Rectal smooth muscle tissue (tissue), 1 donor: ENCODE results near the gene SLC2A8.
A peak's percentile ranks its signal among the peaks of the same experiment; 100 is the strongest.

Experiments used
- H3K27ac ChIP-seq: one replicate; pipeline ENCODE4 v1.7.0; 2013; ENCODE audit warnings: low read depth, low read length, inconsistent platforms
- H3K27me3 ChIP-seq: one replicate; pipeline ENCODE4 v1.7.0; 2013; ENCODE audit warnings: low read length; ENCODE audit not compliant: control insufficient read depth, insufficient read depth
- H3K36me3 ChIP-seq: one replicate; pipeline ENCODE4 v1.7.0; 2013; ENCODE audit warnings: low read length; ENCODE audit not compliant: control insufficient read depth, insufficient read depth
- H3K4me1 ChIP-seq: one replicate; pipeline ENCODE4 v1.7.0; 2013; ENCODE audit warnings: low read length; ENCODE audit not compliant: control insufficient read depth, insufficient read depth
- H3K4me3 ChIP-seq: one replicate; pipeline ENCODE4 v1.7.0; 2013; ENCODE audit warnings: low read length
- H3K9ac ChIP-seq: one replicate; pipeline ENCODE4 v1.7.0; 2013; ENCODE audit warnings: low read length

SLC2A8 gene

DNA sequence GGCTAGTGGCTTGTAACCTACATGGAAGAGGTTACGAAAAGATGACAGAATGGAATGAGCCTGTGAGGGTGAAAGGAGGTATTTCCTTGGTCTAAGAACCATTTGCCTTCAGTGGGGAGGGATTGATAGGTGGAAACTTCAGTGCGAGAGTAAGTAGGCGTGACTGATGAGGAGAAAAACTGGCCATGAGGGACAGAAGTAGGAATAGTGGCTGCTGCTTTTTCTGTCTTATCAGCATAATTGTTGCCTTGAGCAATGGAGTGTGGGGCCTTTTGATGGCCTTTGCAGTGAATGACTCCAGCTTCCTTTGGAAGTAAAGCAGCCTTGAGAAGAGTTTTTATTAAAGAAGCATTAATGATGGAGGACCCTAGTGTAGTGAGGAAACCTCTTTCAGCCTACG lies 18.2 kb downstream of the SLC2A8 start:
- Histone ChIP-seq H3K36me3 (peaks cover 3% of the 10 kb centered on the region), H3K4me1 (peaks cover 27% of the 10 kb centered on the region), H3K4me3 (no peak overlapping the region), H3K27ac (peak overlapping the region; percentile 90), H3K27me3 (no peaks in the 10 kb centered on the region), H3K9ac (no peak overlapping the region)

DNA sequence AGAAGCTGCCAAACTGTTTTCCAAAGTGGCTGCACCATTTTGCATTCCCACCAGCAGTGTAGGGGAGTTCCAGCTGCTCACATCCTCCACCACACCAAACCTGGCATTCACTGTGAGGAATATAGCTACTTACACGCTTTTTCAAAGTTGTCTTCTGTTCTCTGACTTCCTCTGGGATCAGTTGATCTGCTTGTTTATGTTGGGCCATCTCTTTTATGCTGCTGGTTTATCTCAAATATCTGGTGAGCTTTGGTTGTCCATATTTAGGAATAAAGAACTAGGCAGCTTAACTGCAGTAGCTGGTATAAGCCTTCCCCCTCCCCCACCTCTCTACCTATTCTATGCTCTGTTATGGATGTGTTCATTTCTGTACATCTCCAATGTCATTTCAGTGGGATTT lies 18.7 kb downstream of the SLC2A8 start:
- Histone ChIP-seq H3K9ac (no peak overlapping the region), H3K27me3 (no peaks in the 10 kb centered on the region), H3K36me3 (peaks cover 3% of the 10 kb centered on the region), H3K4me1 (peaks cover 27% of the 10 kb centered on the region), H3K4me3 (no peak overlapping the region), H3K27ac (peak overlapping the region; percentile 90)

DNA sequence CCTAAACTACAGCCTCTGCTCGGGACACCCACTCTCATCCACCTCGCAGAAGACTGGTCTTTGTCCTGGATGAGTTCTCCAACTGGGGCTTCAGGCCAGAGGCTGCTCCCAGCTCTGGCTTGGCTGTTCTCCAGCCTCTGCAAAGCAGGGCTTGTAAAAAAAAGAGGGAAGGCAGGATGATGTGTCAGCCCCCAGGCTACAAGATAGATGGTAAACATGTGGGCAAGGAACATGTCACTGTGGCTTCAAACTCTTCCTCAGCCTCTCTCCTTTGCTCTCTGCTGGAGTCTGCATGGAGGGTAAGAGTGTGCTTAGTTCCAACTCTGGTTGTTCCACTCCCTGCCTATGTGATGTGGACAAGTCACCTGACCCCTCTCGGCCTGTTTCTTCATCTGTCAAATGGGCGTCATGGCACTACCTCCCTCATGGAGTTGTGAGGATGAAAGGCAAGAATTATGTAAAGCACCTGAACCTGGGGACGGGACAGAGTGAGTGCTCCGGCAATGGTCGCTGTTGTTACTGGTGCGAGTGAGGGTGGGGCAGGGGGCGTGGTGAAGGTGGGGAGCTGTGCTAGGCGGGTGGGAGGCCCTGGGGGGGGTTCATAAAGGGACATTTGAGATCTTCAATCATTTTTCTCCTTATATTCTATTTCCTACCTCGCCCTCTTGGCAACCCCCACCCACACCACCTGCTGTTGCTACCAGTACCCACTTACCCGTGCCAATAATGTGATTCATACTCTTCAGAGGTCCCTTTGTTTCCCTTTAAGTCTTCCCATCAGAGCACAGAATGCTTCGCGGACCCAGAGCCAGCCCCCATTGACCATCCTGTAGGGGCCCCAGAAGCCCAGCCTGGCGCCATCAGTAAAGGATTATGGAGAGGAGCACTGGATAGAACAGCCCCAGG lies 20.4 kb downstream of the SLC2A8 start:
- Histone ChIP-seq H3K9ac (no peak overlapping the region), H3K36me3 (peaks cover 3% of the 10 kb centered on the region), H3K27ac (peak overlapping the region; percentile 90), H3K4me3 (no peak overlapping the region), H3K27me3 (no peaks in the 10 kb centered on the region), H3K4me1 (peaks cover 30% of the 10 kb centered on the region)

GRCh38 chr9:127418037-127418471 lies 21.1 kb downstream of the SLC2A8 start:
- Histone ChIP-seq H3K27ac (peak overlapping the region; percentile 90), H3K9ac (no peak overlapping the region)

GRCh38 chr9:127419348-127419747 lies 22.4 kb downstream of the SLC2A8 start:
- H3K27ac ChIP-seq = peak overlapping the region; percentile 27
- H3K4me3 ChIP-seq = no peak overlapping the region
- peaks cover 3% of the 10 kb centered on the region for H3K36me3 ChIP-seq
- peaks cover 40% of the 10 kb centered on the region for H3K4me1 ChIP-seq
- no peaks in the 10 kb centered on the region for H3K27me3 ChIP-seq
- H3K9ac ChIP-seq = no peak overlapping the region

More at GRCh38 chr9:127418037-127418471, 21.1 kb downstream of the SLC2A8 start:
- H3K4me3 ChIP-seq = no peak overlapping the region
- H3K36me3 ChIP-seq = peaks cover 3% of the 10 kb centered on the region
- no peaks in the 10 kb centered on the region for H3K27me3 ChIP-seq
- H3K4me1 ChIP-seq = peaks cover 37% of the 10 kb centered on the region

DNA sequence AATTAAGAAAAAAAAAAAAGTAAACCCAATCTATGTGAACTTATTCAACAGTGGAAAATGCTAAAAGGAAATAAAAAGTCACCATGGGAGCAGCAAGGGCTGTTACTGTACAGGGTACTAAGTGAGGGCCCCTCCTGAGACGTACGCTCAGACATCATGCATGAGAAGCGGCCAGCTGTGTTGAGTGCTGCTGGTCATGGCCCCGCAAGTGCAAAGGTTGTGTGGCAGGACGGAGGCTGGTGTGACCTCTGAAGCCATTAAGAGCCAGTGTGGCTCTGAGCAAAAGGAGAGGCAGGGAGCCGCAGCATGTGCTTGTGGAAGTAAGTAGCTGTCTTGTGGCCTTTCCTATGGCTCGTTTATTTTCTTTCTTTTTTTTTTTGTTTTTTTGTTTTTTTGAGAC lies 24.1 kb downstream of the SLC2A8 start:
- Histone ChIP-seq H3K27ac (no peak overlapping the region), H3K4me3 (no peak overlapping the region), H3K9ac (no peak overlapping the region), H3K27me3 (no peaks in the 10 kb centered on the region), H3K36me3 (peaks cover 3% of the 10 kb centered on the region), H3K4me1 (peaks cover 37% of the 10 kb centered on the region)

- H3K4me3 ChIP-seq = peak overlapping the region; percentile 100
- peaks cover 3% of the 10 kb centered on the region for H3K36me3 ChIP-seq
- H3K4me1 ChIP-seq = peaks cover 29% of the 10 kb centered on the region
- no peak overlapping the region for H3K9ac ChIP-seq
- no peaks in the 10 kb centered on the region for H3K27me3 ChIP-seq
- H3K27ac ChIP-seq = peak overlapping the region; percentile 82
Observed at GRCh38 chr9:127422133-127422782, 25.3 kb downstream of the SLC2A8 start.

GRCh38 chr9:127422787-127423186 lies 25.8 kb downstream of the SLC2A8 start:
- no peak overlapping the region for H3K9ac ChIP-seq
- H3K4me1 ChIP-seq = peaks cover 25% of the 10 kb centered on the region
- peaks cover 3% of the 10 kb centered on the region for H3K36me3 ChIP-seq
- H3K27me3 ChIP-seq = no peaks in the 10 kb centered on the region
- peak overlapping the region; percentile 100 for H3K4me3 ChIP-seq
- peak overlapping the region; percentile 82 for H3K27ac ChIP-seq

DNA sequence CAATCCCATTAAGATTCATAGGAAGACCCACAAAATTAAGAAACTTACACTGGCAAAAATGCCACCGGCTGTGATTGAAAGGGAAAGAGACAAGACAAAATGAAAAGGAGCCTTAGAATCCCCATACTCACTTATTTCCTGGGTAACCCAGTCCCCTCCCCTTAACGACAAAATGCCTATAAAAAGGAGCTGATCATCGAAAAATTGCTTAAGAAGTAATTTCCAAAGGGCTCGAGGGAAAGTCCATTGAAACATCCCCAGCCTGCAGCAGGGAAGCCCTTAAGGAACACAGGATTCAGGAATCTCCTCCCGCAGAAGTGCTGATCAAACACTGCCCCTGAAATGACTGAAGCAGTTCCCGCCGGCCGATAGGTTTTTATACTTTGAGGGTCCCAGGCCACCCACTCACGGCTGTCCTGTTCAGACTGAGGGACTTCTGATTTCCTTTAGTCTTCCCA lies 26.5 kb downstream of the SLC2A8 start:
- Histone ChIP-seq H3K4me1 (peaks cover 21% of the 10 kb centered on the region), H3K27ac (peak overlapping the region; percentile 82), H3K36me3 (no peaks in the 10 kb centered on the region), H3K4me3 (peak overlapping the region; percentile 100), H3K9ac (peak overlapping the region; percentile 43), H3K27me3 (no peaks in the 10 kb centered on the region)

GRCh38 chr9:127423934-127424675 lies 27.1 kb downstream of the SLC2A8 start, which contains the start of gene ZNF79:
Gene ZNF79 (plus strand): TSS chr9:127424382. CDS start chr9:127424788, 406 bp downstream.
- no peaks in the 10 kb centered on the region for H3K27me3 ChIP-seq
- H3K36me3 ChIP-seq = no peaks in the 10 kb centered on the region
- peak within 1 kb of the TSS; percentile 100 for H3K4me3 ChIP-seq
- peaks cover 21% of the 10 kb centered on the region for H3K4me1 ChIP-seq
- peak within 1 kb of the TSS; percentile 82 for H3K27ac ChIP-seq
- peak within 1 kb of the TSS; percentile 89 for H3K9ac ChIP-seq

GRCh38 chr9:127424676-127424999 lies 27.7 kb downstream of the SLC2A8 start:
- Histone ChIP-seq H3K4me3 (peak overlapping the region; percentile 100), H3K27me3 (no peaks in the 10 kb centered on the region), H3K9ac (peak overlapping the region; percentile 89), H3K27ac (peak overlapping the region; percentile 82), H3K36me3 (no peaks in the 10 kb centered on the region), H3K4me1 (peaks cover 21% of the 10 kb centered on the region)

- no peaks in the 10 kb centered on the region for H3K36me3 ChIP-seq
- no peak overlapping the region for H3K4me3 ChIP-seq
- H3K9ac ChIP-seq = no peak overlapping the region
- no peak overlapping the region for H3K27ac ChIP-seq
- no peaks in the 10 kb centered on the region for H3K27me3 ChIP-seq
- H3K4me1 ChIP-seq = peaks cover 21% of the 10 kb centered on the region
Observed at GRCh38 chr9:127426756-127427155, 29.8 kb downstream of the SLC2A8 start.
